GM20000 (cell line): ENCODE measurements around the gene SHISAL1.

Source experiments
- DNase-seq: peaks from one replicate; pipeline ENCODE4 v3.0.0; 2012; ENCODE audit warnings: low spot score
- TF ChIP-seq, protein P1 (sequence below): IDR thresholded peaks from 2 replicates; pipeline ENCODE4 v1.5.1; 2012; ENCODE audit warnings: mild to moderate bottlenecking, control low read depth; ENCODE audit errors: extremely low read depth, missing control alignments

The SHISAL1 gene

DNA sequence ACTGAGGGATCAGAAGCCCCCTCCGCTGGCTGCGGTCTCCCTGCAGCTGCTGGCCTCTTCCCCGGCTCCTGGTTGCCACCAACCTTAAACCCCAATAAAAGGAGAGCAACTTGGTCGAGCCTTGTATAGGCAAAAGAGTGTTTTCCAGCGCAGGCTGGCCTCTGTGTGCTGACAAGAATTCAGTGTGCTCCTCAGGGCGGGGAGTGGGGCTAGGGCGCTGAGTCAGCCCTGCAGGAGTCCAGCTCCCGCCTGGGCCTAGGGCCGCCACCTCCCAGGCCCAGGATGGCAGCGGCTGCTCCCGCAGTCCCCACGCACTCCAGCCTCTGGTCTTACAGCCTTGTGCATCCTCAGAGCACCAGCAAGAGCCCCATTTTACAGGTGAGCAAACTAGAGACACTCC lies at the start of gene SHISAL1:
Gene SHISAL1, minus strand, starts transcription at position 186 of the 400 bp plus-strand sequence. CDS start 12,006 bp downstream, outside the sequence.
- TF ChIP-seq, protein P1, sequence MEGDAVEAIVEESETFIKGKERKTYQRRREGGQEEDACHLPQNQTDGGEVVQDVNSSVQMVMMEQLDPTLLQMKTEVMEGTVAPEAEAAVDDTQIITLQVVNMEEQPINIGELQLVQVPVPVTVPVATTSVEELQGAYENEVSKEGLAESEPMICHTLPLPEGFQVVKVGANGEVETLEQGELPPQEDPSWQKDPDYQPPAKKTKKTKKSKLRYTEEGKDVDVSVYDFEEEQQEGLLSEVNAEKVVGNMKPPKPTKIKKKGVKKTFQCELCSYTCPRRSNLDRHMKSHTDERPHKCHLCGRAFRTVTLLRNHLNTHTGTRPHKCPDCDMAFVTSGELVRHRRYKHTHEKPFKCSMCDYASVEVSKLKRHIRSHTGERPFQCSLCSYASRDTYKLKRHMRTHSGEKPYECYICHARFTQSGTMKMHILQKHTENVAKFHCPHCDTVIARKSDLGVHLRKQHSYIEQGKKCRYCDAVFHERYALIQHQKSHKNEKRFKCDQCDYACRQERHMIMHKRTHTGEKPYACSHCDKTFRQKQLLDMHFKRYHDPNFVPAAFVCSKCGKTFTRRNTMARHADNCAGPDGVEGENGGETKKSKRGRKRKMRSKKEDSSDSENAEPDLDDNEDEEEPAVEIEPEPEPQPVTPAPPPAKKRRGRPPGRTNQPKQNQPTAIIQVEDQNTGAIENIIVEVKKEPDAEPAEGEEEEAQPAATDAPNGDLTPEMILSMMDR, result no peak
- DNase-seq, result no peak

DNA sequence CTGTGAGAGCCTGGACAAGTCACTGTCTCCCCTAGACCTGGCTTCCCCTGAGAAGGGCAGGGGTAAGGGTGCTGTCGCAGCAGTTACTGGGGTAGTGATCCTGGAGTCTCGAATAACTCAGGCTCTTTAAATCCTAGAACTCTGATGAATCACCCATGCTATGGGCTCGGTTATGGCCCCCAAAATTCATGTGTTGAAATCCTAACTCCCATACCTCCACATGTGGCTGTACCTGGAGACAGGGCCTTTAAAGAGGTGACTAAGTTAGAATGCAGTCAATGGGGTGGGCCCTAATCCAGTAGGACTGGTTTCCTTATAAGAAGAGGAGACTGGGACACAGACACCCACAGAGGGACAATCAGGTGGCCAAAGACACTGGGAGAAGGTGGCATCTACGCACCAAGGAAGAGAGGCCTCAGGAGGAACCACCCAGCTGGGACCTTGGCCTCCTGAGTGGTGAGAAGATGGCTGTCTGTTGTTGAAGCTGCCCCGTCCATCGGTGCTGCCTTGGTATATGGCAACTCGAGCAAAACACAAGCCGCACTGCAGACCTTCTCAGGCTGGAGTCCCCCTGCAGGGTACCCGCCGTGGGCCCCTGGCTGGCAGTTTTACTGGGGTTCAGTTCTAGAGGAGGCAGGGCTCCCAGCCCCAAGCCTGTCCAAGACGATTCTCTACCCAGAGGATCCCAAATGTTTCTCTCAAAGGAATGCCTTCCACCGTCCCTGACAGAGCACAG lies 48.8 kb upstream of the SHISAL1 start:
- DNase-seq, result no peak
- TF ChIP-seq, protein P1, result no peak

- DNase-seq, result no peak
- TF ChIP-seq, protein P1, result no peak
Measured at GRCh38 chr22:44360668-44361381, 48.1 kb upstream of the SHISAL1 start.

DNA sequence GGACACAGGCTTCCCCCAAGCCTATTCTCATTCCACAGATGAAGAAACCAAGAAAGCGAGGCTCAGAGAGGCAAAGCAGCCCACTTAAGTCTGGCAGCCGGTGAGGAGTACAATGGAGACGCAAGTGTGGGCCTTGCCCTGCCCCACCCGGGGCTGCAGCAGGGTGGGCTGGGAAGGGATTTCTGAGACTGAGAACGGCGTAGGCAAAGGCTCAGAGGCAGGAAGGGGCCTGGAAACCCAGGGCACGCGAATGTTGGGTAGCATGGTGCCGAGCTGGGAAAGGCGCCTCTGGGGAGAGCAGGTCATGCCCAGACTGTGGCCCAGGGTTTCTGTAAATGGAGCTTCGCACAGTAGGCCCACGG lies 47.5 kb upstream of the SHISAL1 start:
- TF ChIP-seq, protein P1, result no peak

GRCh38 chr22:44359496-44360110 lies 46.9 kb upstream of the SHISAL1 start:
- no peak for DNase-seq
- TF ChIP-seq, protein P1, result no peak

More for the DNA sequence above, 47.5 kb upstream of the SHISAL1 start:
- DNase-seq, result no peak

GRCh38 chr22:44358709-44359440 lies 46.1 kb upstream of the SHISAL1 start:
- TF ChIP-seq, protein P1, result no peak
- no peak for DNase-seq
